DLD1 (cell line): ENCODE data around the gene STK31.
"Not testable (repeated sequence)": the region's sequence is repeated elsewhere in the genome, so short reads cannot be mapped to it uniquely, and the experiment has no call there.

Experiments used
- in situ Hi-C: cut with HindIII; loops from 2 replicates; pipeline ENCODE4 v1.10.0; 2017; ENCODE audit warnings: low sequenced_read_pairs

The STK31 gene

DNA sequence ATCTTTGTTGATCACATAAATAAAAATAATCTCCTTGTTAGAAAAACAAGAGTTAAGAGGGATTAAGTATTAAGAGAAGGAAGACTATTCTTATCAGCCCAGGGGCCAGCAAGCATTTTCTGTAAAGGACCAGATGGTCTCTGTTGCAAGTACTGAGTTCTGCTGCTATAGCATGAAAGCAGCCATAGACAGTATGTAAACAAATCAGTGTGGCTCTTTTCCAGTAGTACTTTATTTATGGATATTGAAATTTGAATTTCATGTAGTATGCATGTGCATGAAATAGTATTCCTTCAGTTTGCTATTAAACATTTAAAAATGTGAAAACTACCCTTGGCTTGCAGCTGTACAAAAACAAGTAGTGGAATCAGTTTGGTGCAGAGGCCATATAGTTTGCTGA lies 81.7 kb downstream of the STK31 start:
- in situ Hi-C loops, result no loop called here

DNA sequence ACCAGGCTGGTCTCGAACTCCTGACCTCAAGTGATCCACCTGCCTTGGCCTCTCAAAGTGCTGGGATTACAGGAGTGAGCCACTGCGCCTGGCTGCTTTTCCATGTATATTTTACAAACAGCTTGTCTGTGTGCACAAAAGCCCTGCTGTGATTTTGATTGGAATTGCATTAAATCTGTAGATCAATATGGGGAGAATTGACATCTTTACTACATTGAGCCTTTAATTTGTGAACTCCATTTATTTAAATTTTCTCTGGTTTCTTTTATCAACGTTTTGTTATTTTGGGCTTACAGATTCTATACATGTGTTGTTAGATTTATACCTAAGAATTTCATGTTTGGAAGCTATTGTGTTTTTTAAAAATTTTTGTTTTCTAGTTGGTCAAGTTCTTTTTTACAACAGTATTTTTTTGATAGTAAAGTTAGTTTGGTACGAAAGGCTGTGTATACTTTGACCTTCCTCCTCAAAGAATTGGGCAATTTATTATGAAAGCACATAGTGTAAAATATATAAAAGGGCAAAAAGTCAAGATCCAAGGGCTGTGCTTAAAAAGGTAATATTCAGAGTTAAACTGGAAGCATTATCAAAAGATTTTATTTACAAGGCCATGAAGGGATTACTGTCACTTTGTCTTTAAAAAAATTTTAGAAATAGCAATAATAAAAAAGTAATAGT lies 92.8 kb downstream of the STK31 start:
- in situ Hi-C loops, result no loop called here

DNA sequence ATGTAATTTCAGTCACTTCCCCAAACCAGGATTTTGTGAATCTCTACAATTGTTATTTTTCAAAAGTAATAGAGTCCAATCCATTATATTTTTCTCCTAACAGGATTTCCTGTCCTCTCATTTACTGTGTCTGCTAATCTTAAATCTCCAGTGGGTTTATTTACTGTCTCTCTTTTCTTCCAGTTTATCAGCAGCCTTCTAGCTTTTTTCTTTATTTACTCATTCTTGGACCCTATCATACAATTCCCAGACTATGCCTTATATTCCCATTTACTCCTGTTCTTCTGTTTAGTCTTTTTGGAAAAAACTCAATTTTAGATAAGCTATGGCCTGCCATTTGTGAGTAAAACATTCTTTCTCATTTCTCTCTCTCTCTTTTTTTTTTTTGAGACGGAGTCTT lies 94.7 kb downstream of the STK31 start:
- in situ Hi-C loops, result no loop called here

DNA sequence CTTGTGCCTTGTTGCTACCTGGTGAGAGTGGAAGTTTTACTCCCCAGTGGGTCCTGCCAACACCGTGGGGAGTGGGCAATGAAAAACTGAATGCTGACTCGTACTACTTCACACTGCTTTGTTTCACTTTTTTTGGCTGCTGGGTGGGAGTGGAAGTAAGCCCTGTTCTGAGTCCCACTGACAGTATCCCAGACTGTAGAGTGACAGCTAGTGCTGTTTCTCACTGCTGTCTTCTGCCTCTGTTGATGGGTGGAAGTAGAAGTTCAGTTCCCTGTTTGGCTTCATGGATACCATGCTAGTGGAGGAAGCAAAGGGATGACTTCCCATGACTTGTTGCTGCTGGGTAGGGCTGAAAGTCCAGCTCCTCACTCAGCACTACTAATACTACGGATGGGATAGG lies 98.4 kb downstream of the STK31 start:
- in situ Hi-C loops, result no loop called here

DNA sequence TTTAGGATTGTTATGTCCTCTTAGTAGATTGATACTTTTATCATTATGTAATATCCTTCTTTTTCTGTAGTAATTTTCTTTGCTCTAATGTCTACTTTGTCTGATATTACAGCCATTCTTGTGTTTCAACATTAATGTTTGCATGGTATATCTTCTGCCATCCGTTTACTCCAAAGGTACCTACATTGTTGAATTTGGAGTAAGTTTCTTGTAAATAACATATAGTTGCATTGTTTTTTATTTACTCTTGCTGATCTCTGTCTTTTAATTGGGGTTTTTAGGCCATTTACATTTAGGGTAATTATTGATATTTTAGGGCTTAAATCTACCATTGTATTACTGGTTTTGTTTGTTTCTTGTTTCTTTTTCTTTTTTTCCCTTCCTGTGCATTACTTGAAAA lies 100.1 kb downstream of the STK31 start:
- in situ Hi-C loops, result no loop called here

DNA sequence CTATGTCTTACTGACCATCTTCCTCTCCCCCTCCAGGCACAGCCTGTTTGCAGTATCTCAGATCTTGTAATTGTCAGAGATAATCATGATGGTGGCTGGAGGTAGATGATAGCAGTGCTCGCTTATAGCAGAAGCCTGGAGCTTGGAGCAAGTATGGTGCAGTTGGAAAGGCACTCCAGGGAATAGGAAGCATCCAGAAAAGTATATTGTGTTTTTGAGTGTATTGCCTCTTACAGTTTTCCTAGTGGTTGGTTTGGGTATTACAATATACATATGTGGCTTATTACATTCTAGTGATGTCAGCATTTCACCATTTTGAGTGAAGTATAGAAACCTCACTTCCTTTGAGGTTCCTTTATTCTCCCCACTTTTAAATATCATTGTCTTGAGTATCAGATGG lies 101.5 kb downstream of the STK31 start:
- in situ Hi-C loops, result no loop called here

DNA sequence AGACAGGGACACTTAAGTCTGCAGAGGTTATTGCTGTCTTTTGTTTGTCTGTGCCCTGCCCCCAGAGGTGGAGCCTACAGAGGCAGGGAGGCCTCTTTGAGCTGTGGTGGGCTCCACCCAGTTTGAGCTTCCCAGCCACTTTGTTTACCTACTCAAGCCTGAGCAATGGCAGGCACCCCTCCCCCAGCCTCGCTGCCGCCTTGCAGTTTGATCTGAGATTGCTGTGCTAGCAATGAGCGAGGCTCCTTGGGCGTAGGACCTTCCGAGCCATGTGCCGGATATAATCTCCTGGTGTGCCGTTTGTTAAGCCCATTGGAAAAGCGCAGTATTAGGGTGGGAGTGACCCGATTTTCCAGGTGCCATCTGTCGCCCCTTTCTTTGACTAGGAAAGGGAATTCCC lies 118.1 kb downstream of the STK31 start:
- in situ Hi-C loops, result not testable (repeated sequence)

DNA sequence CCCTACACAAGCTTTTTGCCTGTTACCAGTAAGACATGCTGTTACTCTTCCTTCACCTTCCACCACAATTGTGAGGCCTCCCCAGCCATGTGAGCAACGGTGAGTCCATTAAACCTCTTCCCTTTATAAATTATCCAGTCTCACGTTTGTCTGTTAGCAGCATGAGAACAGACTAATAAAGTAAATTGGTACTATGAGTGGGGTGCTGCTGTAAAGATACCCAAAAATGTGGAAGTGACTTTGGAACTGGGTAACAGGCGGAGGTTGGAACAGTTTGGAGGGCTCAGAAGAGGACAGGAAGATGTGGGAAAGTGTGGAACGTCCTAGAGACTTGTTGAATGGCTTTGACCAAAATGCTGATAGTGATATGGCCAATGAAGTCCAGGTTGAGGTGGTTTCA lies 122.7 kb downstream of the STK31 start:
- in situ Hi-C loops, result not testable (repeated sequence)

DNA sequence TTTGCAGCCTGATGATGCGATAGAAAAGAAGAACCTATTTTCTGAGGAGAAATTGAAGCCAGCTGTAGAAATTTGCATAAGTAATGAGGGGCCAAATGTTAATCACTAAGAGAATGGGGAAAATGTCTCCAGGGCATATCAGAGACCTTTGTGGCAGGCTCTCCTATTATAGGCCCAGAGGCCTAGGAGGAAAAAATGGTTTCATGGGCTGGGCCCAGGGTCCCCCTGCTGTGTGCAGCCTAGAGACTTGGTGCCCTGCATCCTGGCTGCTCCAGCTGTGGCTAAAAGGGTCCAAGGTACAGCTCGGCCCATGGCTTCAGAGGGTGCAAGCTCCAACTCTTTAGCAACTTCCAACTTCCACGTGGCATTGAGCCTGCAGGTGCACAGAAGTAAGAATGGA lies 123.4 kb downstream of the STK31 start:
- in situ Hi-C loops, result no loop called here

DNA sequence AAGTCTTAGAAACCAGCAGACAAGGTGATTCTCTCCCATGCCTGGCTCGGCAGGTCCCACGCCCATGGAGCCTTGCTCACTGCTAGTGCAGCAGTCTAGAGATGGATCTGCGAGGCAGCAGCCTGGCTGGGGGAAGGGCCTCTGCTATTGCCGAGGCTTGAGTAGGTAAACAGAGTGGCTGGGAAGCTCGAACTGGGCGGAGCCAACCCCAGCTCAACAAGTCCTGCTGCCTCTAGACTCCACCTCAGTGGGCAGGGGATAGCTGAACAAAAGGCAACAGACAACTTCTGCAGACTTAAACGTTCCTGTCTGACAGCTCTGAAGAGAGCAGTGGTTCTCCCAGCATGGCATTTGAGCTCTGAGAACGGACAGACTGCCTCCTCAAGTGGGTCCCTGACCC lies 134.8 kb downstream of the STK31 start:
- in situ Hi-C loops, result not testable (repeated sequence)

DNA sequence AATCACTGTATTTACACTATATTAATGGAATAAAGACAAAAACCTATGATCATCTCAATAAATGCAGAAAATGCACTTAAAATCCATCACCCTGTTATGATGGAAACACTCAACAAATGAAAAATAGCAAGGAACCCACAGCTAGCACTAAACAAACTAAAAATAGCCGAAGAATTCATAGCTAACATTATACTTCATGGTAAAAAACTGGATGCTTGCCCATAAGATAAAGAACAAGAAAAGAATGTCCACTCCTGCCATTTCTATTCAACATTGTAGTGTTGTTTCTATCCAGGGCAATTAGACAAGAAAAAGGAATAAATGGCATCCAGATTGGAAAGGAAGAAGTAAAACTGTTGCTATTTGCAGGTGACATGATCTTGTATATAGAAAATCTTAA lies 142.1 kb downstream of the STK31 start:
- in situ Hi-C loops, result no loop called here

DNA sequence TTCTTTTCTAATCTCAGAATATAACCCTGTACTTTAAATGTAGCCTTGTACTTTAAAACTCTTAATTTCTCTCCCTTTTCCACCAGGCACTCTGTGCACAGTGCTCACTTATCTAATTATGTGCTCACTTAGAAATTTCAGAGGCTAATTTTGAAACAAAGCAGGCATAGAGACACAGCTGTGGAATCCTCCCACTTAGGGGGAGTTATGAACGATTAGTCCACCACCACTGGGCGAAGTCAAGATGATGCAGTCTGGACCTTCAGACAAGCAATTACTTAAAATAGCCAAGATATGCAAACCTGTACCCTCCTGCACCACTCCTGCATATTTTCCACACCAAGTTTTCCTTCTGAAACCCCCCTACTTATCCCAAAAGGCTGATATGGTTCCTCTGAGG lies 143.0 kb downstream of the STK31 start:
- in situ Hi-C loops, result no loop called here

DNA sequence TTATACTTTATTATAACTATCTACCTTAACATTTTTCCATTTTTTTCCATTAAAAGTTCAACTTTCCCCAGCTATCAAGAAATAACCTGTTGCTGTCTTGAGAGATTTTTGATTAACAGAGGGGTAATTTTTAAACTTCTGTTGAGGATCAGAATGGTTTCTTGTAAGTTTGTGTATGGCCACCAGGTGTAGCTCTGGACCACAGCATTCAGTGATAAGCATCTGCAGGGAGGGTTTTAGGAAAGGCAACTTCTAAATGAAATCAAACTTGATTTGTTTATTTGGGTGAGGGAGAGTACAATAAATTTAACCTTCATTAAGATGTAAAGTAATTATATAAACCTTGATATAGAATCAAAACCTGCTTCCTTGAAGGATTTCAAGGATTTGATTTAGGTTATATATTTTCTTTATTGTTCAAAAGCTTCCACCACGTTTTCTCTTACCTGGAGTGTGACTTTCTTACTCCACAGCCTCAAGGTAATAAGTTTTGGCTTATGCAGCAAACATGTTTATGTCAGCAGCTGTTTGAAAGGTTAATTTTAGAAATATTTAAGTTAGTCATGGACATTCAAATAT lies 153.3 kb downstream of the STK31 start:
- in situ Hi-C loops, result no loop called here

DNA sequence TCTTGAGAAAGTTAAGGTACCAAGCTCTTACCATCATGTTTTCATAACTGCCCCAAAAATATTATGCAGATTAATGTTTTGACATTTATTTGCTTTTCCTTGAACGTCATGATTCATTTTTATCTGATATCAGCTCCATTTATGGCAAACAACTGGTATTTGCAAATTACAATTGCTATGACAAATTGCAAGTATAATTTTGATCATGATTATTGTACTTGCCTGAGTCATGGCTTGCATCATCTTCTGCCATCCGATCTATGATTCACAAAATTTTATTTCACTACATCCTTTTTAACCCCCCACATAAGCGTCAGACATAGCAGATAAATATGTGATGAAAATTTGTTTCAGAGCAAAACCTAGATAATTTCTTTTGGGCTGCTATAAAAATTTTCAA lies 155.0 kb downstream of the STK31 start:
- in situ Hi-C loops, result no loop called here

DNA sequence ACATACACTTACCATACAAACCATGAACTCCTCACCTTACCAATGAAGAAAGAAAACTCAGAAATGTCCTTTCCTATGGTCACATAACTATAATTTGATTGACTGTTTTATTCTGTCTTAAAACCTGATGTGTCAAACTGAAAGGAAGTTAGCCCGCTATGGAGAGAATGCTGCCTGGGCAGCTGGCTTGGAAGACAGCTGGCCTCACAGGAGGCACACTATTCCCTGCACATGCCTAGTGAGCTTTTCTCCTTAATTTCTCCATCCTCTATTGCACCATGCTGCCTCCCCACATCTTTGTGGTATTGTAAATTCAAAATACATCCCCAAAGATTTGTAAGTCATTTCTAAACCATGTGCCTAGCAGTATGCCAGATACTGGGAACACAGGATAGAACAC lies 163.3 kb downstream of the STK31 start:
- in situ Hi-C loops, result no loop called here

DNA sequence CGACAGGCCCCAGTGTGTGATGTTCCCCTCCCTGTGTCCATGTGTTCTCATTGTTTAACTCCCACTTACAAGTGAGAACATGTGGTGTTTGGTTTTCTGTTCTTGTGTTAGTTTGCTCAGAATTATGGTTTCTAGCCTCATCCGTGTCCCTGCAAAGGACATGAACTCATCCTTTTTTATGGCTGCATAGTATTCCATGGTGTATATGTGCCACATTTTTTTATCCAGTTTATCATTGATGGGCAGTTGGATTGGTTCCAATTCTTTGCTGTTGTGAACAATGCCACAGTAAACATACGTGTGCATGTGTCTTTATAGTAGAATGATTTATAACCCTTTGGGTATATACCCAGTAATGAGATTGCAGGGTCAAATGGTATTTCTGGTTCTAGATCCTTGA lies 166.5 kb downstream of the STK31 start:
- in situ Hi-C loops, result not testable (repeated sequence)
